Loucy (cell line): ENCODE results near the gene GALNT7.

Experiments used
- EZH2phosphoT487 ChIP-seq: fragments of 200-600 bp; IDR thresholded peaks from 2 replicates; pipeline ENCODE4 v1.6.1; 2018; ENCODE audit warnings: antibody characterized with exemption, mild to moderate bottlenecking, moderate library complexity, borderline replicate concordance
- TF ChIP-seq, protein P1 (sequence below): fragments of 200-600 bp; sonication (generic); conservative IDR thresholded peaks from 2 replicates; pipeline ENCODE4 v1.5.1; 2014; ENCODE audit warnings: mild to moderate bottlenecking, antibody characterized with exemption, low read length

DNA sequence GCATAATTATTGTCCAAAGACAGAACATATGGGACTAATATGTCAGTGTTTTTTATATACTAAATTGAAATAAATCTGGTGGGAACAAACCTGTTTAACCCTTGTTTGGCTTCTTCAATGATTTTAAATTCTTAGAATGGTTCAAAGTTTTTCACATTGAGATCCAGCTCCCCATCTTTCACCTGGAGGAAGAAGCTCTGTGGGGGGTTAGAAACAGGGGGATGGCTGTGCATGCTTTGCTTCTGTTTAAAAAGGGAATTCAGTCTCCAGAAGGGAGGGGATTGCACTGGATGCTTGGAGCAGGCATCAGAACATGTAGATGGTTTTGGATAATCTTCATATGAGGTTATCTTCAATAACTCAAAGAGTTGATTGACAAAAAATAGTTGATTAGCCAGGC, 72.1 kb downstream of the GALNT7 start:
- TF ChIP-seq, protein P1, sequence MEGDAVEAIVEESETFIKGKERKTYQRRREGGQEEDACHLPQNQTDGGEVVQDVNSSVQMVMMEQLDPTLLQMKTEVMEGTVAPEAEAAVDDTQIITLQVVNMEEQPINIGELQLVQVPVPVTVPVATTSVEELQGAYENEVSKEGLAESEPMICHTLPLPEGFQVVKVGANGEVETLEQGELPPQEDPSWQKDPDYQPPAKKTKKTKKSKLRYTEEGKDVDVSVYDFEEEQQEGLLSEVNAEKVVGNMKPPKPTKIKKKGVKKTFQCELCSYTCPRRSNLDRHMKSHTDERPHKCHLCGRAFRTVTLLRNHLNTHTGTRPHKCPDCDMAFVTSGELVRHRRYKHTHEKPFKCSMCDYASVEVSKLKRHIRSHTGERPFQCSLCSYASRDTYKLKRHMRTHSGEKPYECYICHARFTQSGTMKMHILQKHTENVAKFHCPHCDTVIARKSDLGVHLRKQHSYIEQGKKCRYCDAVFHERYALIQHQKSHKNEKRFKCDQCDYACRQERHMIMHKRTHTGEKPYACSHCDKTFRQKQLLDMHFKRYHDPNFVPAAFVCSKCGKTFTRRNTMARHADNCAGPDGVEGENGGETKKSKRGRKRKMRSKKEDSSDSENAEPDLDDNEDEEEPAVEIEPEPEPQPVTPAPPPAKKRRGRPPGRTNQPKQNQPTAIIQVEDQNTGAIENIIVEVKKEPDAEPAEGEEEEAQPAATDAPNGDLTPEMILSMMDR = no peak
- TF ChIP-seq EZH2phosphoT487 = no peak
